ENCODE data around the gene MMP11. TPM values are rescaled to one million over a fixed set of nuclear protein-coding genes. Genes with fewer than 3 reads are reported as not detected.

MMP11 gene
- total and polyA plus RNA-seq, 12 donors: 0.44 to 7.4 (median 4.3) TPM

- no peaks in the 10 kb centered on the region for H3K36me3 ChIP-seq (replicated peaks in 1 of 2)
Observed at GRCh38 chr22:23781511-23782183, 9.0 kb downstream of the MMP11 start.

DNA sequence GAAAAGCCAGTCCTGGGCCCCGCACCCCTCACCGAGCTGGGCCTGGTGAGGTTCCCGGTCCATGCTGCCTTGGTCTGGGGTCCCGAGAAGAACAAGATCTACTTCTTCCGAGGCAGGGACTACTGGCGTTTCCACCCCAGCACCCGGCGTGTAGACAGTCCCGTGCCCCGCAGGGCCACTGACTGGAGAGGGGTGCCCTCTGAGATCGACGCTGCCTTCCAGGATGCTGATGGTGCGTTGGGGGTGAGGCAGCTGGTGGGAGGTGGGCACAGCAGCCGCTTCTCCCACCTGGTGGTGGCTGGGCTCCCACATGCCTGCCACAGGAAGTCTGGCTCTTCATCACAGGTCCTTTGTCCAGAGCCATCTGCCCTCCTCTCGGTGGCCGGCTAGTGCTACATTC is 9.6 kb downstream of the MMP11 start:
- H3K36me3 ChIP-seq (replicated peaks in 1 of 2): no peaks in the 10 kb centered on the region
- H3K27ac ChIP-seq: no peak overlapping the region
- peaks cover 6 to 7% of the 10 kb centered on the region in 2 donors for H3K4me1 ChIP-seq (replicated peaks in 1 of 2)
- TF ChIP-seq, protein P1, sequence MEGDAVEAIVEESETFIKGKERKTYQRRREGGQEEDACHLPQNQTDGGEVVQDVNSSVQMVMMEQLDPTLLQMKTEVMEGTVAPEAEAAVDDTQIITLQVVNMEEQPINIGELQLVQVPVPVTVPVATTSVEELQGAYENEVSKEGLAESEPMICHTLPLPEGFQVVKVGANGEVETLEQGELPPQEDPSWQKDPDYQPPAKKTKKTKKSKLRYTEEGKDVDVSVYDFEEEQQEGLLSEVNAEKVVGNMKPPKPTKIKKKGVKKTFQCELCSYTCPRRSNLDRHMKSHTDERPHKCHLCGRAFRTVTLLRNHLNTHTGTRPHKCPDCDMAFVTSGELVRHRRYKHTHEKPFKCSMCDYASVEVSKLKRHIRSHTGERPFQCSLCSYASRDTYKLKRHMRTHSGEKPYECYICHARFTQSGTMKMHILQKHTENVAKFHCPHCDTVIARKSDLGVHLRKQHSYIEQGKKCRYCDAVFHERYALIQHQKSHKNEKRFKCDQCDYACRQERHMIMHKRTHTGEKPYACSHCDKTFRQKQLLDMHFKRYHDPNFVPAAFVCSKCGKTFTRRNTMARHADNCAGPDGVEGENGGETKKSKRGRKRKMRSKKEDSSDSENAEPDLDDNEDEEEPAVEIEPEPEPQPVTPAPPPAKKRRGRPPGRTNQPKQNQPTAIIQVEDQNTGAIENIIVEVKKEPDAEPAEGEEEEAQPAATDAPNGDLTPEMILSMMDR (IDR thresholded peaks at IDR 0.05): no peak
- no peak for TF ChIP-seq POLR2A (IDR thresholded peaks at IDR 0.05)
- H3K9me3 ChIP-seq (replicated peaks in 1 of 3): no peaks in the 10 kb centered on the region
- H3K27me3 ChIP-seq: no peaks in the 10 kb centered on the region
- H3K4me3 ChIP-seq: no peak overlapping the region
- WGBS, 4 donors: 90 to 96% (median 93%) methylated on average over 12 to 16 of the region's 16 CpGs
- no peak for DNase-seq
- intact Hi-C loops (cut with DNase I): no loop called here

More at GRCh38 chr22:23781511-23782183, 9.0 kb downstream of the MMP11 start:
- no peak for TF ChIP-seq POLR2A (IDR thresholded peaks at IDR 0.05)
- TF ChIP-seq, protein P1 (IDR thresholded peaks at IDR 0.05): no peak
- Histone ChIP-seq H3K4me3 (no peak overlapping the region), H3K27me3 (no peaks in the 10 kb centered on the region), H3K9me3 (replicated peaks in 1 of 3) (no peaks in the 10 kb centered on the region), H3K27ac (no peak overlapping the region), H3K4me1 (replicated peaks in 1 of 2) (peaks cover 6 to 7% of the 10 kb centered on the region in 2 donors)
- intact Hi-C loops (cut with DNase I): no loop called here
- no peak for DNase-seq
- WGBS, 4 donors: 62 to 88% (median 79%) methylated on average over 8 to 14 of the region's 14 CpGs

DNA sequence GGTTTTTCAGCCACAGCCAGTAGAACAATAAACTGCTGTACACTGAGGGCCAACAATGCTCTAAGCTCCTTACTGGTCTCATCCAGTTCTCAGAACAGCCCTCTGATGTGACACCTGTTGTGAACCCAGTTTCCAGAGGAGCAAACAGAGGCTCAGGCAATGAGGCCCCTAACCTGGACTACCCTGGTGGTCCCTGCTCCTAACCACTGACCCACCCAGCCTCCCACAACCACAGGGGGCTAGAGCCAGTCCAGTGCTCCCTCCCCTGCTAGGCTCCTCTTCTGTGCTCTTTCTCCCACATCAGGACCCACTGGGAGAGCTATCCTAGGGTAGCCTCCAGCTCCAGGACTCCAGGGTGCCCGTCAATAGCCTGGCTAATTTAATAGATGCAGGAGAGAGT is 10.1 kb downstream of the MMP11 start:
- WGBS, 4 donors: 71 to 96% (median 95%) methylated on average over 1 of the region's 1 CpG; no CpG with 5 or more reads in 1 of the 4 donors
- Histone ChIP-seq H3K4me1 (replicated peaks in 1 of 2) (peaks cover 7 to 11% of the 10 kb centered on the region in 2 donors), H3K36me3 (replicated peaks in 1 of 2) (no peaks in the 10 kb centered on the region), H3K9me3 (replicated peaks in 1 of 3) (no peaks in the 10 kb centered on the region), H3K27ac (no peak overlapping the region), H3K4me3 (no peak overlapping the region), H3K27me3 (no peaks in the 10 kb centered on the region)
- intact Hi-C loops (cut with DNase I): no loop called here
- no peak for DNase-seq
- TF ChIP-seq, protein P1 (IDR thresholded peaks at IDR 0.05): no peak
- TF ChIP-seq POLR2A (IDR thresholded peaks at IDR 0.05): no peak

- Histone ChIP-seq H3K36me3 (replicated peaks in 1 of 2) (no peaks in the 10 kb centered on the region), H3K4me3 (no peak overlapping the region), H3K4me1 (replicated peaks in 1 of 2) (peaks cover 14 to 19% of the 10 kb centered on the region in 2 donors), H3K27me3 (no peaks in the 10 kb centered on the region), H3K27ac (no peak overlapping the region), H3K9me3 (replicated peaks in 1 of 3) (no peaks in the 10 kb centered on the region)
- intact Hi-C loops (cut with DNase I): no loop called here
- 76 to 88% (median 84%) methylated on average over 9 to 15 of the region's 15 CpGs for WGBS, 4 donors
- TF ChIP-seq, protein P1 (IDR thresholded peaks at IDR 0.05): no peak
- no peak for TF ChIP-seq POLR2A (IDR thresholded peaks at IDR 0.05)
- no peak for DNase-seq
Observed at GRCh38 chr22:23783265-23784150, 10.9 kb downstream of the MMP11 start.
